ENCODE data around the gene PTPN6. TPM values are rescaled to one million over a fixed set of nuclear protein-coding genes. Genes with fewer than 3 reads are reported as not detected.

PTPN6 gene
- total and polyA plus RNA-seq, 10 of the 15 experiments (the other 5 are each of a cell fraction or from before 2014, with no cell fraction given) = 229 to 457 (median 370) TPM

DNA sequence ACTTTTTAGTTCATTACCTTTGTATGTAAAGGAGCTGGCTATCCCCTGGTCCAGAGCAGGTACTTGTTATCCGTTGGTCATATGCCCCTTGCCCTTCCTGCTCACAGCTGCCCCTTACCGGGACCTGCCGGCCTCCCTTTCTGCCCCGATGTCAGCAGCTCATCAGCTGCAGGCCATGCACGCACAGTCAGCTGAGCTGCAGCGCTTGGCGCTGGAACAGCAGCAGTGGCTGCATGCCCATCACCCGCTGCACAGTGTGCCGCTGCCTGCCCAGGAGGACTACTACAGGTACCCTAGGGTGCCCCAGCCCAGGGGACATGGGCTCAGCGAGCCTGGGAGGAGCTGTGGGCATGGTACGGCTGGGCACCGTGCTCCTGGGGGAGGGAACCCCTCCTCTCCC is 9.9 kb upstream of the PTPN6 start:
- SMC1A ChIA-PET (ENCODE audit: uncharacterized antibody, unreplicated experiment) = interaction anchor here (0.8 kb wide), 1 partner anchor 18 kb away, joined by 3 read pairs; no protein-coding TSS in a partner anchor
- RAD21 ChIA-PET (ENCODE audit: unreplicated experiment) = interaction anchor here (5.6 kb wide), 1 partner anchor 16 kb away, joined by 45 read pairs; no protein-coding TSS in a partner anchor
- TF ChIP-seq SMARCA5 (IDR thresholded peaks at IDR 0.05) = no peak
- TF ChIP-seq NR2C2 (IDR thresholded peaks at IDR 0.05; ENCODE audit: borderline replicate concordance, control insufficient read depth, insufficient read length, low read depth) = no peak
- TF ChIP-seq, protein P1, sequence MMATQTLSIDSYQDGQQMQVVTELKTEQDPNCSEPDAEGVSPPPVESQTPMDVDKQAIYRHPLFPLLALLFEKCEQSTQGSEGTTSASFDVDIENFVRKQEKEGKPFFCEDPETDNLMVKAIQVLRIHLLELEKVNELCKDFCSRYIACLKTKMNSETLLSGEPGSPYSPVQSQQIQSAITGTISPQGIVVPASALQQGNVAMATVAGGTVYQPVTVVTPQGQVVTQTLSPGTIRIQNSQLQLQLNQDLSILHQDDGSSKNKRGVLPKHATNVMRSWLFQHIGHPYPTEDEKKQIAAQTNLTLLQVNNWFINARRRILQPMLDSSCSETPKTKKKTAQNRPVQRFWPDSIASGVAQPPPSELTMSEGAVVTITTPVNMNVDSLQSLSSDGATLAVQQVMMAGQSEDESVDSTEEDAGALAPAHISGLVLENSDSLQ (IDR thresholded peaks at IDR 0.05) = no peak
- no peak for TF ChIP-seq FOS (IDR thresholded peaks at IDR 0.05; ENCODE audit: borderline replicate concordance, extremely low read depth, insufficient read length)
- no peak for TF ChIP-seq JUND (IDR thresholded peaks at IDR 0.05; ENCODE audit: low read depth, low read length)
- TF ChIP-seq, protein P2, sequence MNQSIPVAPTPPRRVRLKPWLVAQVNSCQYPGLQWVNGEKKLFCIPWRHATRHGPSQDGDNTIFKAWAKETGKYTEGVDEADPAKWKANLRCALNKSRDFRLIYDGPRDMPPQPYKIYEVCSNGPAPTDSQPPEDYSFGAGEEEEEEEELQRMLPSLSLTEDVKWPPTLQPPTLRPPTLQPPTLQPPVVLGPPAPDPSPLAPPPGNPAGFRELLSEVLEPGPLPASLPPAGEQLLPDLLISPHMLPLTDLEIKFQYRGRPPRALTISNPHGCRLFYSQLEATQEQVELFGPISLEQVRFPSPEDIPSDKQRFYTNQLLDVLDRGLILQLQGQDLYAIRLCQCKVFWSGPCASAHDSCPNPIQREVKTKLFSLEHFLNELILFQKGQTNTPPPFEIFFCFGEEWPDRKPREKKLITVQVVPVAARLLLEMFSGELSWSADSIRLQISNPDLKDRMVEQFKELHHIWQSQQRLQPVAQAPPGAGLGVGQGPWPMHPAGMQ (IDR thresholded peaks at IDR 0.05; ENCODE audit: borderline replicate concordance) = no peak
- in situ Hi-C loops (cut with MboI) (no loop called here), intact Hi-C loops (cut with micrococcal nuclease; ENCODE audit: unreplicated experiment) (no loop called here)
- peaks cover 16% of the 10 kb centered on the region for H3K4me1 ChIP-seq (ENCODE audit: control insufficient read depth, insufficient read depth, low read length)
- peaks cover 34% of the 10 kb centered on the region for H3K79me2 ChIP-seq (ENCODE audit: control insufficient read depth, insufficient read depth, low read length)
- no peak overlapping the region for H3K27ac ChIP-seq (ENCODE audit: control insufficient read depth, insufficient read depth)
- no peak overlapping the region for H3K4me2 ChIP-seq (ENCODE audit: control insufficient read depth, insufficient read depth)
- no peak overlapping the region for H3K4me3 ChIP-seq
- CTCF ChIA-PET = interaction anchor here (0.7 to 8.6 kb wide), 4 partner anchors 17 to 69 kb away, joined by 3 to 111 read pairs (median 20); partner anchors contain the start of gene SPSB2
- no peak overlapping the region for H2AFZ ChIP-seq (ENCODE audit: control insufficient read depth, low read depth, low read length)
- BruUV-seq (replicated peaks) = no TSS peak
- H3K27me3 ChIP-seq (replicated peaks in 1 of 2; ENCODE audit: control insufficient read depth in 2 of 2, insufficient read depth in 2 of 2, low read length in 1 of 2) = no peaks in the 10 kb centered on the region
- H3K9ac ChIP-seq (ENCODE audit: control insufficient read depth, insufficient read depth, low read length) = no peak overlapping the region
- 87% methylated on average over 12 of the region's 12 CpGs for WGBS (ENCODE audit: insufficient coverage, insufficient replicate concordance, low lambda C conversion rate, missing lambda C conversion rate)
- no peaks in the 10 kb centered on the region for H3K9me3 ChIP-seq (replicated peaks; ENCODE audit: control insufficient read depth, insufficient read depth, low read length)
- peaks cover 2 to 3% of the 10 kb centered on the region in 2 experiments; a peak in 1 of 4 replicates for H3K36me3 ChIP-seq (ENCODE audit: control insufficient read depth in 2 of 2, insufficient read depth in 2 of 2, low read length in 1 of 2)
- H4K20me1 ChIP-seq (ENCODE audit: control insufficient read depth, insufficient read depth) = no peaks in the 10 kb centered on the region
- no peak for DNase-seq (ENCODE audit: low read depth, low spot score)
- POLR2A ChIA-PET = interaction anchor here (2.1 to 17.8 kb wide), 2 partner anchors 16 to 19 kb away, joined by 6 to 524 read pairs; no protein-coding TSS in a partner anchor
- FAIRE-seq = no peak
- no peak for ATAC-seq

All from GM12878 (cell line).